HG03108 (cell line): Measurements from ENCODE around the gene ACACB.

Experiments
- ATAC-seq: cut with Tn5 transposase; IDR thresholded peaks from one replicate; pipeline ENCODE4 v1.9.1; 2021; ENCODE audit warnings: moderate library complexity; ENCODE audit not compliant: unreplicated experiment

The ACACB gene

DNA sequence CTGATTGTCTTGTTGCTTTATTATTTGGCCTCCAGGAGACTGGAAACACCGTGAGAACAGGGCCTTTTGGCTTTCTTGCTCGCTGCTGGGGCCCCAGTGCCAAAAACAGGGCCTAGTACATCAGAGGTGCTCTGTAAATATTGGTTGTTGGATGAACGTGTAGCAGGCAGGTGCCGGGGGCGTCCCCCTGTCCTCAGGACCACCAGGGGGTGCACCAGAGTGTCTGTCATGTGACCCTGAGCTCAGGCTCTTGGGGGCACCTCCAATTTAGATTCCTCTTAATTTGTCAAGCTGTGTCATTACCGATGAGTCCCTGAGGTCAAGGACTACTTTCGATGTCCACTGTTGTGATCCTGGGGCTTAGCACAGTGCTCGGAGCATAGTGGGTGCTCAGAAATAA lies 87.1 kb downstream of the ACACB start:
- ATAC-seq = no peak

DNA sequence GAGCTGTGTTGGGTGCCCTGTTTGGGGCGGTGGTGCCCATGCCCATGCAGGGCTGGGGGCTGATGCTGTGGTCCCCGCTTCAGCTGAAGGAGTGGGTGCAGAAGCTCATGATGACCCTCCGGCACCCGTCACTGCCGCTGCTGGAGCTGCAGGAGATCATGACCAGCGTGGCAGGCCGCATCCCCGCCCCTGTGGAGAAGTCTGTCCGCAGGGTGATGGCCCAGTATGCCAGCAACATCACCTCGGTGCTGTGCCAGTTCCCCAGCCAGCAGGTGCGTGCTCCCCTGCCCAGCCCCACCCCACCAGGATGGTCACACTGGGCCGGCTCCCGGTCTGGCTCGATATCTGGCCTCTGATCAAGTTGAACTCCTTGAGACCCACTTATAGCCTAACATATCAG lies 92.7 kb downstream of the ACACB start:
- no peak for ATAC-seq

GRCh38 chr12:109212460-109213115 lies 96.2 kb downstream of the ACACB start:
- no peak for ATAC-seq

DNA sequence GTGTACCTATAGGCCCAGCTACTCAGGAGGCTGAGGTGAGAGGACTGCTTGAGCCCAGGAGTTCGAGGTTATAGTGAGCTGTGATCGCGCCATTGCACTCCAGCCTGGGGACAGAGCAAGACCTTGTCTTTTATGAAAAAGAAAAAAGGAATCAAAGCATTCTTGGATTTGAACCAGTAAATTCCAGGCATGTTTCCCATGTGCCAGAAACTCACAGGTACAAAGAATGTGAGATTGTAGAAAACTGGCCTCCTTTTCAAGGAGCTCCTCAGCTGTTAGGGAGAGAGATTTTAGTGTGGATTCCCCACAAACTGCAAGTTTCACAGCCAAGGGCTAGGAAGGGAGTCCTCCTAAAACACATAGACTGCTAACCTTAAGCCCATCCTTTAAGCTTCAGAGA lies 97.7 kb downstream of the ACACB start:
- no peak for ATAC-seq

- ATAC-seq = no peak
These were observed 102.6 kb downstream of the ACACB start for GRCh38 chr12:109218996-109219395.

DNA sequence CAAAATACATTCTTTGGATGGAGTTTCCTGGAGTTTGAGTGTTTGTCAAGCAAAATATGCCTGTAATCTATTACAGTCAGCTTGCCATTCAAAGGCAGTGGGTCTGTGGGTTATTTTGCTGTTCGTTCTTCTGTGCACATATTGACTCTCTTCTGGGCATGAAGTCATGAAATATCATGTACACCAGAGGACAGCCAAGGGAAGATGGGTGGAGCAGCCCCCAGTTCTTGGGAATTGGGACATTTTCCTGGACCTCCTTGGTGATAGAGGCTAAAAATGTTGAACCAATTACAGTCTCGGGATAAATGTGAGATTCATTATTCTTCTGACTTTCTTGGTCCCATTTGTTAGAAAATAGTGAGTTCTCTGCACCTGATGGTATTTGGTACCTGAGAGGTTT lies 103.6 kb downstream of the ACACB start:
- ATAC-seq = no peak

DNA sequence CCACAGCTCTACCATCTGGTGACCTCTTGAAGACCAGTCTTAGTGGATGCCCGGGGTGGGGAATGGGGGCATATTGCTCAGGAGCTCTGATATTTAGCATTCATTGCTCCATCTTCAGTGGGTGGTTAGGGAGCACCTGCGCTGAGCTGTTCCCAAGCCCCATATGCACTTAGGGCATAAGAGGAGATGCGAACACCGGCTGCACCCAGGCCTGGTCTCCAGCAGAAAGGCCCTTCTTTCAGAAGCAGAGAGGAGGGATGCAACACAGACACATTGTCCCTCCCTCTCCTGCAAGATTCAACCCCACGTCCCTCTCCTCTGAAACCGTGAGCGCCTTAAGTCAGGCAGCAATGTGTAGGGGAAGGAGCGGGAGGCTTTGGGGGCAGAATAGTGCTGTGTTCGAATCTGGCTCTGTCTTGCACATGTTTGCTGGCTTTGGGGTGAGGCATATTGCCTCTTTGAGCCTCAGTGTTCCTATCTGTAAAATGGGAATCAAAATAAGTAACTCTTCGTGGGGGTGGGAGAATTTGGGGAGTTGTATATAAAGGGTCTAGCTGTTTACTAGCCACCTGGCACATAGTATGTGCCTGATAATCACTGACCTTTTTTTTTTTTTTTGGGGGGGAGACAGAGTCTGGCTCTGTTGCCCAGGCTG lies 105.0 kb downstream of the ACACB start:
- no peak for ATAC-seq

GRCh38 chr12:109222062-109222461 lies 105.7 kb downstream of the ACACB start:
- no peak for ATAC-seq

DNA sequence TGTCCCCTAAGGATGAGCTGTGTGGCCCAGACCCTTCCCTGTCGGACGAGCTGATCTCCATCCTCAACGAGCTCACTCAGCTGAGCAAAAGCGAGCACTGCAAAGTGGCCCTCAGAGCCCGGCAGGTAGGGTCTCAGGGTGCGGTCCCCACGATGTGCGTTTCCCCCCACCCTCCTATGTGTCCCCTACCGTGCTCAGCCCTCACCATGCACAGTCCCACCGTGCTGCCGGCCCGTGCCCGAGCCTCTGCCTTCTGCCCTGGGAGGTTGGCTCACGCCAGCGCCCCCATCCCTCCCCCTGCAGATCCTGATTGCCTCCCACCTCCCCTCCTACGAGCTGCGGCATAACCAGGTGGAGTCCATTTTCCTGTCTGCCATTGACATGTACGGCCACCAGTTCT lies 106.1 kb downstream of the ACACB start:
- no peak for ATAC-seq

GRCh38 chr12:109223211-109223610 lies 106.8 kb downstream of the ACACB start:
- ATAC-seq = no peak

GRCh38 chr12:109223868-109224267 lies 107.5 kb downstream of the ACACB start:
- ATAC-seq = no peak

- no peak for ATAC-seq
These were observed 112.3 kb downstream of the ACACB start for GRCh38 chr12:109228664-109229063.

DNA sequence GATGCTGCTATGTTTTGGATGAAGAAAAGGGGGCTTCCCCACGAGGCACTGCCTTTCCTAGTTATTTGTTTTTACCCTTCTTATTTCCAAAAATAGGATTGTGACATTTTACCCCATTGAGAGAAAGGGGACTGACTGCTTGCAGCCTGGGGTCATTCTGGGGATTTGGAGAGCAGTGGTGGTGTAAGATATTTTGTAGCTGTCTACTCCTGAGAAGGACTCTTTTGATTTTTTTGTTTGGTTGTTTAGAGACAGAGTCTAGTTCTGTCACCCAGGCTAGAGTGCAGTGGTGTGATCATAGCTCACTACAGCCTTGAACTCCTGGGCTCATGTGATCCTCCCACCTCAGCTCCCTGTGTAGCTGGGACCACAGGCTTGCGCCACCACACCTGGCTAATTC lies 113.8 kb downstream of the ACACB start:
- ATAC-seq = no peak

DNA sequence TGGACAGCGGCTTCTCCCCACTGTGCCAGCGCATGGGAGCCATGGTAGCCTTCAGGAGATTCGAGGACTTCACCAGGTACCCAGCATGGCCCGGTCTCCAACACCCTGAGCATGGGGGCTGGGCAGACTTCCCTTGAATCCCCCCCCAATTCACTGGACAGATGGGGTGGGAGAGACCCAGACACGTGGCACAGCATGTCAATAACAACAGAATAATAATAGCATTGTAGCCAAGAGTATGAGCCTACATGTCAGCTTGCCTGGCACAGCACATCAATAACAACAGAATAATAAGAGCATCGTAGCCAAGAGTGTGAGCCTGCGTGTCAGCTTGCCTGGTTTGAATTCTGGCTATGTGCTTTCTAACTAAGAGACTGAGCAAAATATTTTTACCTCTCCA lies 116.3 kb downstream of the ACACB start:
- ATAC-seq = no peak

DNA sequence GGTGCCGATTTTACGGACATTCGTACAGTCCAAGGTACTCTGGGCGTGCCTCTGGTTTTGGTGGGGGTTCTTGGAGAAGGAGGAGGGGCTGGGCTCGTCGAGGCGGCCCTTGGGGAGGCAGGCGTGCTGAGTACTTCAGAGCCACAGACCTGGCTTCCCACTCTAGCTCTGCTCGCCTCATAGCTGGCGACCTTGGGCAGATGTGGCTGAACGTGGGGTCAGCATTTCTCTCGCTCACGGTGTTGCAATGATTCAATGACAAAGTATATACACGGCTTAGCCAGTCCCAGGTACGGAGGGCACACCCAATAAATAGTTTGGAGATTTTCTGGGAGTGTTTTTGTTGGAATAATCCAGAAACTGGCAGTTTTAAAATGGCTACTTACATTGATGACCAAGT lies 117.6 kb downstream of the ACACB start:
- no peak for ATAC-seq

- ATAC-seq = no peak
These were observed 119.9 kb downstream of the ACACB start for GRCh38 chr12:109236257-109236656.

DNA sequence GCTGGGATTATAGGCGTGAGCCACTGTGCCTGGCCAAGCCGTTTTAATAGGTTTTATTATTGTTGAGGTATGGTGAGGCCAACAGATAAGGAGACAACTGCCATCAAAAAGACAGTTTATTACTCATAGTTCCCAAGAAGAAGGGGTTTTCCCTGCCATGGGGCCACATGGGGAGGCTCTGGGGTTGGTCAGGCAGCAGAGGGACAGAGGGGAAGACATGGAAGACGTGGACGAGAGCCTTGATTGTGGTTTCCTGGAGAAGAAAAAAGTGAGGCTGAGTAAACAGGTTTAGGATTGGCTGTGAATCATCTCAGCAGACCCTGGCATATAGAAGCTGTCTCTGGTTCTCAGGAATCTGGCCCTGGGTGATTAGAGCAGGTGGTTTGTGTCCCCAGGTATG lies 122.8 kb downstream of the ACACB start:
- ATAC-seq = no peak

GRCh38 chr12:109239691-109240090 lies 123.3 kb downstream of the ACACB start:
- ATAC-seq = no peak

GRCh38 chr12:109240365-109240764 lies 124.0 kb downstream of the ACACB start:
- no peak for ATAC-seq

- ATAC-seq = no peak
These were observed 125.5 kb downstream of the ACACB start for GRCh38 chr12:109241936-109242335.

- ATAC-seq = no peak
These were observed 127.7 kb downstream of the ACACB start for GRCh38 chr12:109244073-109244472.

DNA sequence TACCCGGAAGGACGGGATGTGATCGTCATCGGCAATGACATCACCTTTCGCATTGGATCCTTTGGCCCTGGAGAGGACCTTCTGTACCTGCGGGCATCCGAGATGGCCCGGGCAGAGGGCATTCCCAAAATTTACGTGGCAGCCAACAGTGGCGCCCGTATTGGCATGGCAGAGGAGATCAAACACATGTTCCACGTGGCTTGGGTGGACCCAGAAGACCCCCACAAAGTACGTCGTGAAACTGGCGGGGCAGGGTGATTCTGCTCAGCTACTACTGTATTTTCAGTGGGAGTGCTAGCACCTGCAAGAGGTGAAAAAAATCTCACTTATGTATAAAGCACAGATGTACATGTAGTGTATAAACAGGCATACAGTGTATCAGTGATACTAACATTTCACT lies 129.8 kb downstream of the ACACB start:
- no peak for ATAC-seq
